SJSA1 (cell line): Measurements from ENCODE around the gene HNRNPA1L2. TPM values are rescaled to one million over a fixed set of nuclear protein-coding genes. Genes with fewer than 3 reads are reported as not detected.
"Not testable (repeated sequence)": the region's sequence is repeated elsewhere in the genome, so short reads cannot be mapped to it uniquely, and the experiment has no call there.

ENCODE experiments used
- DNase-seq, 2 experiments: peaks; one replicate each; pipeline ENCODE4 v3.0.0-alpha.2; 2015 to 2020; ENCODE audit warnings: low spot score in 2 of 2, low read depth in 1 of 2
- H3K27ac ChIP-seq: fragments of 250-450 bp; sonication (Bioruptor Pico); 2 replicates; pipeline ENCODE4 v1.5.1; 2020; ENCODE audit warnings: mild to moderate bottlenecking, moderate library complexity
- H3K27me3 ChIP-seq: fragments of 250-450 bp; sonication (Bioruptor Pico); replicated peaks from 2 replicates; pipeline ENCODE4 v1.5.1; 2020; ENCODE audit warnings: mild to moderate bottlenecking, moderate library complexity
- H3K36me3 ChIP-seq: fragments of 250-450 bp; sonication (Bioruptor Pico); 2 replicates; pipeline ENCODE4 v1.5.1; 2020; ENCODE audit warnings: mild to moderate bottlenecking
- H3K4me1 ChIP-seq: fragments of 250-450 bp; sonication (Bioruptor Pico); replicated peaks from 2 replicates; pipeline ENCODE4 v1.6.1; 2021; ENCODE audit warnings: mild to moderate bottlenecking
- H3K4me3 ChIP-seq: fragments of 250-450 bp; sonication (Bioruptor Pico); 2 replicates; pipeline ENCODE4 v1.5.1; 2020; ENCODE audit warnings: mild to moderate bottlenecking
- H3K9me3 ChIP-seq: fragments of 250-450 bp; sonication (Bioruptor Pico); replicated peaks from 2 replicates; pipeline ENCODE4 v1.5.1; 2020; ENCODE audit warnings: mild to moderate bottlenecking
- total RNA-seq: library from RNA; depleted of rRNA; stranded (reverse); fragments of >200 nt; shearing (Covaris generic); gene quantifications from 2 replicates; pipeline ENCODE4 v1.2.3, GENCODE V29; 2014; rRNA removed

HNRNPA1L2 gene
- 2.7 and 4.0 TPM in 2 replicates for total RNA-seq

DNA sequence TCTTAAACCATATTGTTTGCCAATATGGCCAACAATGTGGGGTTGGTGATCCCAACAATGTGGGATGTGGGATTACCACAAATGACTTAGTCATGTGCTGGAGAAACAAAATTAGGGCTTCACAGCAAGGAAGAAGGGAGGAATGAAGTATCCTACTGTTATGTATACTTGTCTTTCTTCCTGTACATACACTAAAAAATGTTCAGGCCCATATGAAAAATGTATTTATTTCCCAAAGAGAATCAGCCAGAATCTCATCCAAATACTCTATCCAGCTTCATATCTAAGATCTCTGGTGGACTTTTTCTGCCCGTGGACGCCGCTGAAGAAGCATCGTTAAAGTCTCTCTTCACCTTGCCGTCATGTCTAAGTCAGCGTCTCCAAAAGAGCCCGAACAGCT is at the start of gene HNRNPA1L2:
TSS of gene HNRNPA1L2 (plus strand) at position 301 of the 400 bp plus-strand sequence. CDS start at position 363, 62 bp downstream.
- H3K4me3 ChIP-seq: no peak within 1 kb of the TSS
- no peak within 1 kb of the TSS for H3K27ac ChIP-seq
- no peak for DNase-seq
- no peaks in the 10 kb centered on the region for H3K9me3 ChIP-seq
- H3K36me3 ChIP-seq: peaks cover 12% of the 10 kb centered on the region
- H3K27me3 ChIP-seq: no peaks in the 10 kb centered on the region
- no peaks in the 10 kb centered on the region for H3K4me1 ChIP-seq

DNA sequence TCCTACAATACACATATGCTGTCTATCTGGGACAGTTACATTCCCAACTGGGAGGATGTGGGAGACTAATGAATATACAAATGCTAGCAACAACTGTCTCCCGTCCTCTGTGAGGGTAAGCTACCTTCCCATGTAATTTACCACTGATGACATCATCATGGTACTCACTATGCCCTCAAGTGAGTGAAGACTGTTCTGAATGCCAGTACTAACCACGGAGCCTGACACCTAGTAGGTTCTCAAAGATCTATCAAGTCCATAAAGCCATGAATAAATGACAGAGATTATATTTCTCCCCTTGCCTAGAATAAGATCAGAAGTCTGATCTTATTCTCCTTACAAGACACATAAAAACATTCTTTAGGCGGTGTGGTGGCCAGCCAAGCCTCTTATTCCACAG is 49.1 kb upstream of the HNRNPA1L2 start:
- not testable (repeated sequence) for H3K4me3 ChIP-seq, H3K9me3 ChIP-seq, DNase-seq, H3K27me3 ChIP-seq, H3K4me1 ChIP-seq, H3K36me3 ChIP-seq, H3K27ac ChIP-seq

DNA sequence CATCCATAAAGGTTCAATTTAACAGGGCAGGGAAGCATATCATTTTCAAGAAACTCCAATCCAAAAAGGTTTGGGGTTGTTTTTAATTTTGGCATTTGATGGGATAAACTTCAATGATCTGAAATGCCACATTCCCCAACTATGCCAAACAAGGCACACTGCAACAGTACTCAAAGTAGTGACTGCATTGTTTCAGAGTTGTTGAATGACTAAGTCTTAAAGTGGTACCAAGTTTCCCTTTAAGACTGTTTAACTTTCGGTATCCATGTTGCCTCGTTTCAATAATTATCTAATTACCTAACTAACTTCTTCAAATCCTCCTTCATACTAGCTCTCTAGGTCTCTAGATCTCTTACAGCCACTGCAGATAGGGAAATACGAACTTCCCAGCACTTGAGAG is 48.4 kb upstream of the HNRNPA1L2 start:
- not testable (repeated sequence) for H3K4me1 ChIP-seq, H3K36me3 ChIP-seq, H3K4me3 ChIP-seq, H3K9me3 ChIP-seq, H3K27me3 ChIP-seq, DNase-seq, H3K27ac ChIP-seq

DNA sequence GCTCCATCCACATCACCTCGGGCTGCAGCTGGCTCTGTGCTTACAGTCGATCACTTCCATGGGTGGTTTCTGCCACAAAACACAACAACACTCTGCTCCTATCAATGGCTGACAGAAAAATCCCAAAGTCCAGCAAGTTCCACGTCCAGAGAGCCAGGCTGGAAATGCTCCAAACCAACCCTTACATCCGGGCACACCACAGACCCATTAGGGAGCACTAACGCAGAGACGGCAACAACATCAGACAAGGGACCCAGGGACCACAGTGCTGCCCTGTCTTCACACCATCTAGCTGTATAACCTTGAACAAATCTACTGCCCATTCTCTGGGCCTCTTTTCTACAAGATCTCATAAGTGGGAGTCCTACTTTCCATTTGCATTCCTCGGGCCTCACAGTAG is 47.9 kb upstream of the HNRNPA1L2 start:
- DNase-seq, H3K4me1 ChIP-seq, H3K27ac ChIP-seq, H3K9me3 ChIP-seq, H3K36me3 ChIP-seq, H3K4me3 ChIP-seq, H3K27me3 ChIP-seq: not testable (repeated sequence)

DNA sequence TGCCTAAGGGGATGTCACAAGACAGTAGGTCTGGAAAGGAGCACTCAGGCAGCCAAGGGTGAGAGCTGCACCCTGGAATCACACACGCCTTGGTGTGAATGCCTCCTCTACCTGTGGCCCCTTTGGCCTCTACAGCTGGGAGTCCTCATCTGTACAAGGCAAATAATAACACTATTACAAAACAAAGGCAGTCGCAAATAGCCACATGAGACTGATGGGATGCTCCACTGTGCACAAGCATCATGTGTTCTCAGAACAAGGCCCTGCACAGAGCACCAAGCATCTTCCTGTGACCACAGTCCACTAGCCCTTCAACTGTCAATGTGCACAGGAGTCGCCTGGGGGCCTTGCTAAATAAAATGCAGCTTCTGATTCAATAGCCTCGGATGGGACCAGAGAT is 44.6 kb upstream of the HNRNPA1L2 start:
- Histone ChIP-seq H3K36me3 (peaks cover 4% of the 10 kb centered on the region; the same call in 1 of the 2 replicates), H3K27me3 (no peaks in the 10 kb centered on the region), H3K4me3 (no peak overlapping the region), H3K27ac (no peak overlapping the region), H3K9me3 (0 out of 2 replicates have a peak, but pooled peaks cover 3% of the 10 kb centered on the region), H3K4me1 (peaks cover 25% of the 10 kb centered on the region)
- DNase-seq: no peak

DNA sequence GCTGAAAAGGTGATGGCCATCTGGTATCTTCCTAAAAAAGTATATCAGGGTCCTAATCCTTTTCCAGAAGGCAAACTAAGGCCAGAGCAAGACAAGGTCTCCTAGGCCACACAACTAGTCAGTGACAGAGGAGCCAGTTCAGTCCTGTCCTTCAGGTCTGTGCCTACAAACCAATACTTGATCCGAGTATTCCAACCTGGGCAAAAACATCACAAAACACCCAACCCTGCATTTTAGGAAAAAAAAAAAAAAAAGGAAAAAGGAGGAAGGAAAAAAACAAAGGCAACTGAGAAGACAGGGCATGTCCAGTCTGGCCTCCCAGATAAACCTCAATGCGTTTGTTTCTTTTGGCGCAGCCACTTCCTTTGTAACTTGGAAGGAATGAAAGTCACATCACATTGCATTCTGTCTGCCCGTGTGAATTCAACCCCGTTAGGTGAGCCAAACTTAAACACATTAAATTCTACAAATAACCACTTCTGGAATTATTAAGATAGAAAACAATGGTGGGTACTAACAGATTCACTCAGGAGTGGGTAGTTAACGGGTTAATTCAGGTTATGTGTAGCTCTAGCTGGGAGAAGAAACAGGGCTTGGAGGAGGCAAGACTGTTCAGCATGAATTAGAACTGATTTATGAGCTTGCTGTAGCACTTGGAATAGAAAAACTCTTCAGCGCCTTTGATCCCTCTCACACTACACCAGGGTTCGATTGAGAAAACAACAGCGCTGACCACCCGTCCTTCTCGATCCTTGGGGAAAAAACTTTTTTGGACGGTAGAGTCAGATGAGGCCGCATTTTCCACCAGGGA is 43.0 kb upstream of the HNRNPA1L2 start:
- peaks cover 4% of the 10 kb centered on the region; the same call in 1 of the 2 replicates for H3K36me3 ChIP-seq
- no peaks in the 10 kb centered on the region for H3K27me3 ChIP-seq
- H3K4me1 ChIP-seq: peaks cover 25% of the 10 kb centered on the region
- DNase-seq: peak; percentile 48 to 69
- H3K9me3 ChIP-seq: 0 out of 2 replicates have a peak, but pooled peaks cover 3% of the 10 kb centered on the region
- peak overlapping the region; percentile 97 for H3K27ac ChIP-seq
- peak overlapping the region; percentile 76 for H3K4me3 ChIP-seq

DNA sequence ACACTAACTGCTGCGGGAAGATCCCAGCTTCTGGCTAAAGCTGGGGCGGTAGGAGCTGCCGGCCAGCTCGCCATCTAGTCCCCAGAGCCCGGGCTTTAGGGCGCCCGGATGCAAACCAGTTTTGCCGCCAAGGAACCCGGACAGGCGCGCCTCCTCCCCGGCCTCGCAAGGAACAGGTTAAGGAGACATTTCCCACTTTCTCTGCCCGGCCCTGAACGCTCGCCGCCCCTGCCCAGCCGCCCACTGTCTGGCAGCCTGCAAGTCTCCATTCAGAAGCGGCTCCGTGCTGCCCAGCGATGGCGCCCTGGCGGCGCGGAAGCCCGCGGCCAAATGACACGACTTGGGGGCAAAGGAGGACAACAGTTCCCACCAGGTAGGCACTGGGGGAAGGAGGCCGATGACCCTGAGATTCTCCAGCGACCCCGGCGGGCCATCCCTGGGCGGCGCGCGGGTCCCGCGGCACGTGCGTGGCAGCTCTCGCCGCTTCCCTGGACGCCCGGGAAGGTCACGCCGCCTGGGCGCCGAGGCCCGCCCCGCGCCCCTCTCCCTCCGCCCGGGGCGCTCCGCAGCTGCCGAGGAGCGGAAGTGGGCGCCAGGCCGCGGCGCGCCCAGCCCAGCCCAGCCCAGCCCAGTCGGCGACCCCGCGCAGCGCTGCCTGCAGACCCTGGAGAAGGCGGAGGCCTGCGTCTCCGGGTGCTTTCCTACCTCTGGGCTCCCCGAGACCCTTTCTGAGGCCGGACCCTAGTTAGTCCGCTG is 42.2 kb upstream of the HNRNPA1L2 start:
- peaks cover 25% of the 10 kb centered on the region for H3K4me1 ChIP-seq
- peaks cover 4% of the 10 kb centered on the region; the same call in 1 of the 2 replicates for H3K36me3 ChIP-seq
- DNase-seq: peak; percentile 53 to 75
- peak overlapping the region; percentile 97 for H3K27ac ChIP-seq
- no peaks in the 10 kb centered on the region for H3K27me3 ChIP-seq
- H3K4me3 ChIP-seq: peak overlapping the region; percentile 76
- H3K9me3 ChIP-seq: 0 out of 2 replicates have a peak, but pooled peaks cover 3% of the 10 kb centered on the region

DNA sequence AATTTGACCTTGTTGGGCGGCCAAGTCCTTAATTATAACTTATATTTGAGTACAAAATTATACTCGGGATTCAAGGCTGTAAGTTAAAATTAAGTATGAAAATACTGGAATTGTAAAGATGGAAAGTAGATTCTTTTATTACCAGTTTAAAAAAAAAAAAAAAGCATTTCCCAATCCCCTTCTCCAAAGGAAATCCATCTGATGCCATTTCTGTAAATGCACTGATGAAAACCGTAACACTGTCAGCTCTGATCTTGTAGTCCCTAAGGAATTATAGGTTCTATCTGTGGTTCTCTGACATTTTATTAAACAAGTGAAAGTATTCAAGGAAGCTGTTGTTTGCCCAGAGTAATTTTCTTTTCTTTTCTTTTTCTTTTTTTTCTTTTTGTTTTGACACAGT is 41.6 kb upstream of the HNRNPA1L2 start:
- DNase-seq: no peak
- Histone ChIP-seq H3K36me3 (peaks cover 4% of the 10 kb centered on the region; the same call in 1 of the 2 replicates), H3K4me3 (peak overlapping the region; percentile 76), H3K27ac (peak overlapping the region; percentile 97), H3K9me3 (0 out of 2 replicates have a peak, but pooled peaks cover 3% of the 10 kb centered on the region), H3K4me1 (peaks cover 25% of the 10 kb centered on the region), H3K27me3 (no peaks in the 10 kb centered on the region)

DNA sequence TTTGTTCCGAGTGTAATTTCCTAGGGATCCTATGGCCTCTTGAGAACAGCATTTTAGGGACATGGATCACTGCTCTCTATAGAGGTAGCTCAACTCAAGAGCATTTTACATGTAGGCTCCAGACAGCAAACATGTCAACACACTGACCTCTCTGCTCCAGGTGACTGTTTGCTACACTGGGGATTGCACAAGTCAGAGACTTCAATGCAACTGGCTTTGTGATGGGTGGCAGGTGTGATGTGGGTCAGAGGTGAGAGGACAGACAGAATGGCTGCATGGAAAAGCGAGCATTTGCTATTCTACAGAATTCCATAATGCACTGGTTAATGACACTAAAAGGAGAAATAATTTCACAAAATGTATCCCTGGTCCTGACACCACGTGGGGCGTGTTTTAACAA is 38.9 kb upstream of the HNRNPA1L2 start:
- not testable (repeated sequence) for H3K36me3 ChIP-seq, DNase-seq, H3K27me3 ChIP-seq, H3K4me3 ChIP-seq, H3K9me3 ChIP-seq, H3K27ac ChIP-seq
- H3K4me1 ChIP-seq: peaks cover 25% of the 10 kb centered on the region

DNA sequence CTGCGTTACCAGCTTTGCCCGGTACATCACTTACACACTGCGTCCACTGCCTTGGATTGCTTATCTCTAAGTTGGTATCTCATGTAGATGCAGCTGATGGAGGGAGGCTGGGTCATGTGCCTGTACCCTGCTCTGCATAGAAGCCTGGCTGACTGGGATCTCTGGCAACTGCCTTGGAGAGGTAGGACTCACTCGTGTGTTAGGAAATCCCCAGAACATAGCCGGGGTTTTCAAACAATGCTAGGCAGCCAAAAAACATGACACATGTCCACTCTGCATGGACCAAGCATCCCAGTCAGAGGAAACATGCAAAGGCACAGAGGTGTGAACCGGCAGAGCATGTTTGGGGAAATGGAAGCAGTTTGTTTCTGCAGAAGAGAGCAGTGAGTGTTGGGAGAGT is 36.1 kb upstream of the HNRNPA1L2 start:
- DNase-seq, H3K27me3 ChIP-seq, H3K27ac ChIP-seq, H3K36me3 ChIP-seq, H3K4me1 ChIP-seq, H3K9me3 ChIP-seq, H3K4me3 ChIP-seq: not testable (repeated sequence)

DNA sequence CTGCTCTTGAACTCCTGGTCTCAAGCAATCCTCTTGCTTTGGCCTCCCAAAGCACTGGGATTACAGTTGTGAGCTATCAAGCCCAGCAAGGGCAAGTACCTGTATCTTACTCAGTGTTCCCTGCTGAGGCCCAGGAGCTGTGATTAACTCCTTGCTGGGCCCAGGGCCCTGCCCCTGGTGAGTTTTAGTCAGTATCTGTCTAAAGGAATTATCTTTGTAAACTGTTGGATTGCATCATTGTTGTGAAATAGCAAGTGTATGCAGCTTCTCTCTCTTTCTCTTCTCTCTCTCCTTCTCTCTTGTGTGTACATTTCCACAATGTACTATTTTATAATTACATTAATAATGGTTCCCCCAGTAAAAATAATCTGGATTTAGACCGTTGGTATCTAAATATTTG is 35.4 kb upstream of the HNRNPA1L2 start:
- H3K27me3 ChIP-seq, DNase-seq, H3K27ac ChIP-seq, H3K4me1 ChIP-seq, H3K9me3 ChIP-seq, H3K36me3 ChIP-seq, H3K4me3 ChIP-seq: not testable (repeated sequence)

DNA sequence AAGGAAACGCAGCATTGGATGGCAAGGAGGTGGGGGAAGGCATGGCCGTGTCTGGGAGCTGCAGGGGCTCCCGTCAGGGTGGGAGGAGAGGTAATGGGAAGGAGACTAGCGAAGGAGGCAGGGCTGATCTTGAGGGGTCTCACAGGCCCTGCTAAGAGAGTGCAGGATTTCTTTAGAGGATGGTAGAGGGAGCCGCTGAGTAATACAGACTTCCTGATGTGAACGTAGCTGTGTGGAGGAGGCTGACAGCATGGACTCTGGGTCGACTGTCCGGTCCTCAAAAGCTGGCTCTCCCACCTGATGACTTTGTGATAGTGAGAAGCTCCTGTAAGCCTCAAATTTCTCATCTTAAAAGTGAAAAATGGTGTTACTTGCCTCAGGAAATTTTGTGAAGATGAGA is 34.0 kb upstream of the HNRNPA1L2 start:
- not testable (repeated sequence) for H3K27me3 ChIP-seq, DNase-seq, H3K36me3 ChIP-seq, H3K9me3 ChIP-seq, H3K4me1 ChIP-seq, H3K4me3 ChIP-seq, H3K27ac ChIP-seq

DNA sequence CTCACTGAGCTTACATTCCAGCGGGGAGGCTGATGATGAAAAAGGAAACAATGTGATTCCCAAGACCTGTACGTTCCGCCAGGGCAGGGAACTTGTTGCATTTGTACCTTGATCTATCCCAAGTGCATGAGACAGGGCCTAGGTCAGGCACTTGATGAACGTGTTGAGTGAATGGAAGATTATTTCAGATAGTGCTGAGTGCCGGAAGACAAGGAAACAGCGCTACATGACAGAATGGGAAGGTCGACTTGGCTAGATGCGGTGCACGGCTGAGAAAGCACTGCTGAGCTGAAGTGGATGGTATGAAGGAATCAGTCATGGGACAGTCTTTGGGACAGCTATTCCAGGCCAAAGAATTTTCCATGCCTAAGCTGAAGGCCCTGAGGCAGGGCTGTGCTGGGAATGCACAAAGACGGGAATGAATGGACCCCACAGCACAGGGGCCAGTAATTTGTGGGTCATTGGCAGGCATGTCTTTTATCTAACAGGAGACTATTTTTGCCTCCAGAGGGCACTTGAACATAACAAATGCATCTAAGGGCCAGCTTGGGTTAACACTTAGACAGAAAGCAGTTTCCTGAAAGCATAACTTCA is 33.1 kb upstream of the HNRNPA1L2 start:
- DNase-seq, H3K27ac ChIP-seq, H3K4me3 ChIP-seq, H3K4me1 ChIP-seq, H3K27me3 ChIP-seq, H3K9me3 ChIP-seq, H3K36me3 ChIP-seq: not testable (repeated sequence)

DNA sequence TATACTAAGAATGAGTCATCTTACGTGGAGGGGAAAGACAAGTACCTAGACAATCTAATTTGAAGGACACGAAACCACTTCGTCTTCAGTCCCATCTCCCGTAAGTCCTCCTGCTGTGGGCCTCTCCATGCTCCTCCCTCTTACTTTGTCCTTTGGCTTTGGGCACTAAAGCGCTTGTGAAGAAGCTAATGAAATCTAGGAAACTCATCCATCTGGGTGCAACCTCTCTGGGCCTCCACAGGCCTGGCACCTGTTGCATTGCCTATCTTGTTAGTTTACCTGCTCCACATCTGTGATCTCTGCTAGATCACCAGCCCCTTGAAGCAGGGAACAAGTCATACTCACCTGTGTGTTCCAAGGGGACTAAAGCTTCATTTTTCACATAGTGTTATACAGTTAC is 32.1 kb upstream of the HNRNPA1L2 start:
- H3K4me3 ChIP-seq, H3K27ac ChIP-seq, H3K36me3 ChIP-seq, H3K27me3 ChIP-seq, H3K9me3 ChIP-seq, DNase-seq, H3K4me1 ChIP-seq: not testable (repeated sequence)
